ENCODE data around the gene ZXDC. TPM values are rescaled to one million over a fixed set of nuclear protein-coding genes. Genes with fewer than 3 reads are reported as not detected.

ZXDC gene
- total and polyA plus RNA-seq, 9 of the 15 experiments (the other 6 are each of a cell fraction or from before 2014, with no cell fraction given): 0.59 to 13.4 (median 7.3) TPM

DNA sequence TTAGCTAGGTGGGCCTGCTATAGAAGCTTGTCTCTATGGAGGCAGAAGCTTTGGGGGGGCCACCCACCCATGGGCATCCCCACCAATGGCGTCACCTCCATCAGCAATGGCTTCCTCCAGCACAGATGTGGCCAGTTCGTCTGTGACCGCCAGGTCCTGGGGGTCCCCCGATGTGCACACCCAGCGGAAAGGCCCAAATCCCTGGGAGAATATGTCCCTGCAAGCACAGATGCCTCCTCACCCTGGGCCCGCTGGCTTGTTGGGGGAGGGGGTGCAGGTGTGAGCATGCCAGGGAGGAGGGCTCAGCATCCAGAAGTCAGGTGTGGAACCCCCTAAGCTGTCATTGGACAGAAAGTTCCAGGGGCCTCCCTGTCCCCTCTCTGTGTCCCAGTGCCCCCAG lies 22.3 kb upstream of the ZXDC start (continued):
- TF ChIP-seq NEUROD1 (IDR thresholded peaks at IDR 0.05; ENCODE audit: borderline replicate concordance, low read depth, low read length, partially characterized antibody): no peak
- TF ChIP-seq CREM (IDR thresholded peaks at IDR 0.05; ENCODE audit: low read depth): no peak

- peaks cover 0 to 27% of the 10 kb centered on the region in 2 experiments; a peak in 3 of 5 replicates for H3K27me3 ChIP-seq (ENCODE audit: control insufficient read depth in 2 of 2, insufficient read depth in 2 of 2, low read length in 2 of 2)
- no peak overlapping the region for H3K4me3 ChIP-seq
- DNase-seq (ENCODE audit: extremely low read depth in 1 of 4, low spot score in 3 of 4) (no peak), FAIRE-seq (no peak), ATAC-seq (no peak)
- 3% methylated on average over 18 of the region's 21 CpGs for WGBS (ENCODE audit: insufficient coverage, low coverage, missing lambda C conversion rate)
- no peak overlapping the region for H3K27ac ChIP-seq (ENCODE audit: extremely low read depth, low read depth, low read length)
- in situ Hi-C loops (cut with MboI) (no loop called here), intact Hi-C loops (cut with micrococcal nuclease) (no loop called here)
- H4K20me1 ChIP-seq (replicated peaks; ENCODE audit: control insufficient read depth, insufficient read depth, low read length): no peaks in the 10 kb centered on the region; the same call in 1 of the 2 replicates
- no peaks in the 10 kb centered on the region for H3K4me1 ChIP-seq (replicated peaks in 1 of 2; ENCODE audit: control insufficient read depth in 2 of 2, insufficient read depth in 2 of 2, low read length in 2 of 2)
- BruUV-seq (replicated peaks): no TSS peak
- no peak overlapping the region for H3K4me2 ChIP-seq (ENCODE audit: insufficient read depth, low read length)
- no peaks in the 10 kb centered on the region for H3K79me2 ChIP-seq (ENCODE audit: control insufficient read depth, insufficient read depth, low read length)
- H3K9me3 ChIP-seq (replicated peaks; ENCODE audit: control insufficient read depth, insufficient read depth, low read depth, low read length): no peaks in the 10 kb centered on the region
- CTCF ChIA-PET (ENCODE audit: low intra/inter-chr PET ratio): no interaction called here
- POLR2A ChIA-PET: no interaction called here
- H3K36me3 ChIP-seq (ENCODE audit: control insufficient read depth, insufficient read depth, low read length): no peaks in the 10 kb centered on the region
- no peak for TF ChIP-seq RAD51 (IDR thresholded peaks at IDR 0.05; ENCODE audit: borderline replicate concordance, low read depth)
- no peak for TF ChIP-seq ZNF551 (CRISPR knock-in tag; IDR thresholded peaks at IDR 0.05)
- TF ChIP-seq CHD1 (IDR thresholded peaks at IDR 0.05; ENCODE audit: low read length): no peak
- TF ChIP-seq ZNF146 (CRISPR knock-in tag; IDR thresholded peaks at IDR 0.05; ENCODE audit: unreplicated experiment): no peak
- no peak for TF ChIP-seq HNRNPLL (IDR thresholded peaks at IDR 0.05; ENCODE audit: low read depth, low read length, poor library complexity, severe bottlenecking)
- TF ChIP-seq, protein P1, sequence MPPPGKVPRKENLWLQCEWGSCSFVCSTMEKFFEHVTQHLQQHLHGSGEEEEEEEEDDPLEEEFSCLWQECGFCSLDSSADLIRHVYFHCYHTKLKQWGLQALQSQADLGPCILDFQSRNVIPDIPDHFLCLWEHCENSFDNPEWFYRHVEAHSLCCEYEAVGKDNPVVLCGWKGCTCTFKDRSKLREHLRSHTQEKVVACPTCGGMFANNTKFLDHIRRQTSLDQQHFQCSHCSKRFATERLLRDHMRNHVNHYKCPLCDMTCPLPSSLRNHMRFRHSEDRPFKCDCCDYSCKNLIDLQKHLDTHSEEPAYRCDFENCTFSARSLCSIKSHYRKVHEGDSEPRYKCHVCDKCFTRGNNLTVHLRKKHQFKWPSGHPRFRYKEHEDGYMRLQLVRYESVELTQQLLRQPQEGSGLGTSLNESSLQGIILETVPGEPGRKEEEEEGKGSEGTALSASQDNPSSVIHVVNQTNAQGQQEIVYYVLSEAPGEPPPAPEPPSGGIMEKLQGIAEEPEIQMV (tag; conservative IDR thresholded peaks at IDR 0.05; ENCODE audit: low read depth): no peak
- no peak for TF ChIP-seq CAMTA2 (CRISPR knock-in tag; conservative IDR thresholded peaks at IDR 0.05)
- TF ChIP-seq, protein P2, sequence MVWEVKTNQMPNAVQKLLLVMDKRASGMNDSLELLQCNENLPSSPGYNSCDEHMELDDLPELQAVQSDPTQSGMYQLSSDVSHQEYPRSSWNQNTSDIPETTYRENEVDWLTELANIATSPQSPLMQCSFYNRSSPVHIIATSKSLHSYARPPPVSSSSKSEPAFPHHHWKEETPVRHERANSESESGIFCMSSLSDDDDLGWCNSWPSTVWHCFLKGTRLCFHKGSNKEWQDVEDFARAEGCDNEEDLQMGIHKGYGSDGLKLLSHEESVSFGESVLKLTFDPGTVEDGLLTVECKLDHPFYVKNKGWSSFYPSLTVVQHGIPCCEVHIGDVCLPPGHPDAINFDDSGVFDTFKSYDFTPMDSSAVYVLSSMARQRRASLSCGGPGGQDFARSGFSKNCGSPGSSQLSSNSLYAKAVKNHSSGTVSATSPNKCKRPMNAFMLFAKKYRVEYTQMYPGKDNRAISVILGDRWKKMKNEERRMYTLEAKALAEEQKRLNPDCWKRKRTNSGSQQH (CRISPR knock-in tag; IDR thresholded peaks at IDR 0.05): no peak
- TF ChIP-seq ARID2 (IDR thresholded peaks at IDR 0.05): no peak
- no peak for TF ChIP-seq SREBF1 (IDR thresholded peaks at IDR 0.05; ENCODE audit: borderline replicate concordance, low read depth, low read length)
- TF ChIP-seq ZNF668 (CRISPR knock-in tag; IDR thresholded peaks at IDR 0.05): no peak
- no peak for TF ChIP-seq CCNT2 (IDR thresholded peaks at IDR 0.05; ENCODE audit: borderline replicate concordance, extremely low read depth, insufficient read length, low read depth, low read length)
- no peak for TF ChIP-seq STAT5A (IDR thresholded peaks at IDR 0.05; ENCODE audit: borderline replicate concordance, low read length)
- TF ChIP-seq ZNF316 (IDR thresholded peaks at IDR 0.05): no peak
- no peak overlapping the region for H2AFZ ChIP-seq (ENCODE audit: low read depth, low read length)
- no peak overlapping the region for H3K9ac ChIP-seq (ENCODE audit: insufficient read depth in 1 of 2, low read depth in 2 of 2, low read length in 2 of 2)
- H3K9me1 ChIP-seq (ENCODE audit: control insufficient read depth, insufficient read depth, low read length): no peaks in the 10 kb centered on the region
Measured at GRCh38 chr3:126496894-126497850, 21.5 kb upstream of the ZXDC start.
